GM19193 (cell line): Measurements from ENCODE around the gene LIMS1.

Source experiments
- POLR2A ChIP-seq: IDR thresholded peaks from 4 replicates; pipeline ENCODE4 v1.6.1; 2011; ENCODE audit not compliant: insufficient read depth, insufficient read length; ENCODE audit errors: extremely low read depth

Gene LIMS1

GRCh38 chr2:108607706-108608301 lies 73.5 kb downstream of the LIMS1 start:
- TF ChIP-seq POLR2A, result no peak

- no peak for TF ChIP-seq POLR2A
Observed at GRCh38 chr2:108611021-108611420, 76.8 kb downstream of the LIMS1 start.

GRCh38 chr2:108612153-108612513 lies 77.9 kb downstream of the LIMS1 start:
- TF ChIP-seq POLR2A, result no peak

GRCh38 chr2:108612514-108613183 lies 78.4 kb downstream of the LIMS1 start:
- TF ChIP-seq POLR2A, result no peak

- no peak for TF ChIP-seq POLR2A
Observed at GRCh38 chr2:108613261-108614042, 79.2 kb downstream of the LIMS1 start.

GRCh38 chr2:108614043-108614545 lies 79.8 kb downstream of the LIMS1 start:
- TF ChIP-seq POLR2A, result no peak

GRCh38 chr2:108614659-108615058 lies 80.4 kb downstream of the LIMS1 start:
- no peak for TF ChIP-seq POLR2A

GRCh38 chr2:108615480-108616090 lies 81.3 kb downstream of the LIMS1 start:
- no peak for TF ChIP-seq POLR2A

- TF ChIP-seq POLR2A, result no peak
Observed at GRCh38 chr2:108616318-108616717, 82.0 kb downstream of the LIMS1 start.

- TF ChIP-seq POLR2A, result no peak
Observed at GRCh38 chr2:108616751-108617161, 82.5 kb downstream of the LIMS1 start.

- TF ChIP-seq POLR2A, result no peak
Observed at GRCh38 chr2:108617617-108618016, 83.3 kb downstream of the LIMS1 start.

GRCh38 chr2:108619925-108620620 lies 85.8 kb downstream of the LIMS1 start:
- TF ChIP-seq POLR2A, result no peak

GRCh38 chr2:108620656-108621055 lies 86.4 kb downstream of the LIMS1 start:
- no peak for TF ChIP-seq POLR2A

- no peak for TF ChIP-seq POLR2A
Observed at GRCh38 chr2:108621087-108621559, 86.9 kb downstream of the LIMS1 start.
